Mammary epithelial cell (primary cell): ENCODE measurements around the gene EXOC4.

Source experiments
- CTCF ChIP-seq, 2 donors: IDR thresholded peaks in 1 of 2; conservative IDR thresholded peaks in 1 of 2; 2 replicates each; pipeline ENCODE4 v1.5.1; 2011 to 2012; ENCODE audit warnings: inconsistent platforms in 2 of 2, low read length in 2 of 2, mild to moderate bottlenecking in 2 of 2, control low read depth in 1 of 2, low read depth in 1 of 2; ENCODE audit not compliant: insufficient read depth in 1 of 2; ENCODE audit errors: extremely low read depth in 1 of 2
- EZH2 ChIP-seq: IDR thresholded peaks from 2 replicates; pipeline ENCODE4 v1.6.1; 2012; ENCODE audit warnings: low read length, inconsistent platforms, borderline replicate concordance

GRCh38 chr7:134022286-134022911, 769.5 kb downstream of the EXOC4 start:
- TF ChIP-seq CTCF (conservative IDR thresholded peaks at IDR 0.05 in 1 of 2, IDR thresholded peaks at IDR 0.05 in 1 of 2; ENCODE audit: extremely low read depth in 1 of 2, insufficient read depth in 1 of 2, low read depth in 1 of 2, low read length in 2 of 2) (no peak), EZH2 (no peak)
